IPS DF 4.7 (cell line): Measurements from ENCODE around the gene MT1X.

ENCODE experiments used
- DNase-seq: peaks from one replicate; pipeline ENCODE4 v3.0.0-alpha.2; 2013; ENCODE audit warnings: low spot score; ENCODE audit errors: extremely low read depth

Gene MT1X

DNA sequence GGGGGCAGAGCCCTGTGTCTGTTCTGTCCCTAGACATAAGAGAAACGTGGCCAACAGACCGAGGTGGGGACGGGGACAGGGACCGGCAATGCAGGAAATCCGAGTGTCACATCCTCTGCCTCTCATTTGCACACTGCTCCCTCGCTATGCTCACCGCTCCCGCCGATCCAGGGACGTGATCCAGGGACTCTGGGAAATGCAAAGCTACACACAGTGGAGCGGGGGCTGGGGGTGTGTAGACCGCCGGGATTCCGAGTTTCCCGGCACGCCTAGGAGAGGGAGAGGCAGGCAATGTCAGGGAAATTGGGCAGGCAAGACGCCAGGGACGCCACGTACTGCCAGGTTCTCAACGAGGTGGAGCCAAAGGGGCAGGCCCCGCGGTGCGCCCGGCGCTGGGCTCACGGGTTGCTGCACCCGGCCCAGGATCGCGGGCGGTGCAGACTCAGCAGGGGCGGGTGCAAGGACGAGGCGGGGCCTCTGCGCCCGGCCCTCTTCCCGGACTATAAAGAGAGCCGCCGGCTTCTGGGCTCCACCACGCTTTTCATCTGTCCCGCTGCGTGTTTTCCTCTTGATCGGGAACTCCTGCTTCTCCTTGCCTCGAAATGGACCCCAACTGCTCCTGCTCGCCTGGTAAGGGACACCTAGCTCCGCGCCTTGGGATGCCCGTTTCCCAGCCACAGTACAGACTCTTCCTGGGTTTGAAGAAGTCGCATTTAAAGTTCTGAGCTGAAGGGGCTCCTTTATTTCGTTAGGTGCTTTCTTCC lies at the start of gene MT1X:
TSS of gene MT1X (plus strand) at position 532 of the 764 bp plus-strand sequence. CDS start at position 603, 71 bp downstream.
- no peak for DNase-seq

DNA sequence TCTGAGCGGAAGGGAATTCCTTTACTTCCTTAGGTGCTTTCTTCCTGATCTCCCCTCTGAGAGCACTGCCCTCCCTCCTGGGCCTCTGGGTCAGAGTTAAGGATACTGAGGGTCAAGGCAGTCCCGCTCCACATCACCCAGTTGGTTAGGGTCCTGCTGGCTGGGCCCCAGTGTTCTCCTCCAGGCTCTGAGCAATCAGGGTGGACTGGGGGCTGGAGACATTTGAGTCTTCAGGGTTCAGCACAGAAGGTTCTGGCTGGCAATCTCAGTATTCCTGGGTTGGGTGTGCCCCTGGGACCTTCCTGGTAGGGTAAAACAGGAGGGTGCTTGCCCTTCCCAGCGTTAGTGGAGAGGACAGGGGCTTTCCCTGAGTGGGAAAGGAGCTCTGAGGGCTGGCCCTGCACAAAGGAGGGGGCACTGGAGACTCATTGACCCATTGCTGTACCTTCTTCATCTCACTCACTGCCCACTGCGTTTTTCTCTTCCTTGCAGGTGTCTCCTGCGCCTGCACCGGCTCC lies 49.4 kb upstream of the MT1X start:
- DNase-seq, result no peak

- DNase-seq, result no peak
Measured at GRCh38 chr16:56633535-56633934, 48.7 kb upstream of the MT1X start.

DNA sequence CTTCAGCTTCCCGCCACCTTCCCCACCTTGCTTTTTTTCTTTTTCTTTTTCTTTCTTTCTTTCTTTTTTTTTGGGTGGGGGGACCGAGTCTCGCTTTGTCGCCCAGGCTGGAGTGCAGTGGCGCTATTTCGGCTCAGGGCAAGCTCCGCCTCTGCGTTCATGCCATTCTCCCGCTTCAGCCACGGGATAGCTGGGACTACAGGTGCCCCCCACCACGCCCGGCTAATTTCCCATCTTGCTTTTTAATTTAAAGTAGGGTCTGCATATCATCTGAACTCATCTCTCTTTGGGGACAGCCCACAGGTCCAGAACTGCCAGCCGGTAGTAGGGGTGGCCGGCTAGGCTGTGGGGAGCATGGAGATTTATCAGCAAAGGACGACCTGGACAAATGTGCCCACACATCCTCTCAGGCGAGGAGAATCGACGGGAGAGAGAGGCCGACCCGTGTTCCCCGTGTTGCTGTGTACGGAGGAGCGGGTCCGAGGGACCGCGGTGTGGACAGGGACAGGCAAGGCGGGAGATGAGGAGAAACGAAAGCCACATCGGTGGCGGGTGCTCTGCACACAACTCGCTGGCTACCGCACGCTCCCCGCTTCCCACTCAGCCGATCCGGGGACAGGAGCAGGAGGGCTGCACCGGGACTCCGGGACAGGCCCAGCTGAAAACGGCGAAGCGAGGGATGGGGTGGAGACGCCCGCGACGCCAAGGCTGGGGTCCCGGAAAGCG lies 47.4 kb upstream of the MT1X start:
- no peak for DNase-seq

DNA sequence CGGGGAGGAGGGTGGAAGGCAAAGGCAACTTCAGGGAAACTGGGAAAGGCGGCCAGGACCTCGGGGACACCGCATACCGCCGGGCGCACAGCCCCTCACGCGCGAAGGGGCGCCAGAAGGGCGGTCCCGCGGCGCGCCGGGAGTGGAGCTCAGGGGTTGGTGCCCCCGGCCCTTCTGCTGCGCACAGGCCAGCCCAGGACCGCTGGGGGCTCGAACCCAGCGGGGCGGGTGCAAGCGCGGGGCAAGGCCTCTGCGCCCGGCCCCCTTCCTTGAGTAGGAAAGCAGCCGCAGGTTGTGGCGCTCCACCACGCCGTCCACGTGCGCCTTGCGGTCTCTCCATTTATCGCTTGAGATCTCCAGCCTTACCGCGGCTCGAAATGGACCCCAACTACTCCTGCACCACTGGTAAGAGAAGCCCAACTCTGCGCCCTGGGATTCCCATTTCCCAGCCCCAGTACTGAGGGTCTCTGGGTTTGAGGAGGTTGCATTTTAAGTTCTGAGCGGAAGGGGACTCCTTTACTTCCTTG lies 46.8 kb upstream of the MT1X start:
- no peak for DNase-seq

DNA sequence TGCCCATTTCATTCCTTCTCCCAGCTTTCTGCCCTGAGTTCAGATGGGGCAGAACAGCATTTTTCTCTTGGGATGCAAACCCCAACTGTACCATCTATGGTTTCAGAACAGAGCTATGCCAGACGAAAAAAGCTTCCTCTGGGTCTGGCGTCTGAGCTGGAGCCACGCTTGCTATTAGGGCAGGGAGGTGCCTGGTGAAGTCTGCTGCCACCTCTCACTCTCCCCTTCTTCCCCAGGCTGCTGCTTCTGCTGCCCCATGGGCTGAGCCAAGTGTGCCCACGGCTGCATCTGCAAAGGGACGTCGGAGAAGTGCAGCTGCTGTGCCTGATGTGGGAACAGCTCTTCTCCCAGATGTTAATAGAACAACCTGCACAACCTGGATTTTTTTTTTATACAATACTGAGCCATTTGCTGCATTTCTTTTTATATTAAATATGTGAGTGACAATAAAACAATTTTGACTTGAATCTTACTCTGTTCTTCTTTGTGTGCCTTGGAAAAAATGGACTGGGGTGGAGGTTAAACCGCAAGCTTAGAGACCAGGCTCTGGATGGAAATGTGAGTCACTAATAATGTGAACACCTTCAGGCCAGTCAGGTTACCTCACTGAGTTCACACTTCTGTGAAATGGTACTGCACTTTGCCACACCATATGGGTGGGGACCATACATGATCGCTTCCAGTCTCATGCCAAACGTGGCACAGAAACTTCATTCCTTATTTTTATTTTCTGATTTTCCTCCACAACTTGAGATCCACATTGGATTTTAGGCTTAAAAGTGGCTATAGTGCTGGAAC lies 45.5 kb upstream of the MT1X start:
- DNase-seq, result no peak

- DNase-seq, result no peak
Measured at GRCh38 chr16:56637814-56638750, 44.2 kb upstream of the MT1X start, which contains the start of gene MT1A. Gene MT1A (plus strand): TSS chr16:56638666. CDS start chr16:56638739, 73 bp downstream.

GRCh38 chr16:56639045-56639444 lies 43.2 kb upstream of the MT1X start:
- DNase-seq, result no peak

DNA sequence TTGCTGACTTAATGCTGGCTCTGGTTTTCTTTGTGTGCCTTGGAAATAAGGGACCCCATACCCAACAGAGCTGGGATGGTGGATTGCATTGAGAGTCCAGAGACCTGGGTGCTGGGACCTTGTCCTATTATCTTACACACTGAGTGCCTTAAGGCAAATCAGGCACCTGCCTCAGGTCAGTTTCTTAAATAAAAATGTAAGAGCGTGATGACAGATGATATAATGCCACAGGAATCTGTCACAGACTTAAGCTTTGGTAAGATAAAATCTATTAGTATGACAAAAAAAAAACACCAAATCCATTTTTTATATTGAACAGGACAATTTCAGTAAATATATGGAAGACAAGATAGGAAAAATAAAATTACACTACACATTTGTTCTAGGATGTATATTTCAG lies 42.2 kb upstream of the MT1X start:
- no peak for DNase-seq

DNA sequence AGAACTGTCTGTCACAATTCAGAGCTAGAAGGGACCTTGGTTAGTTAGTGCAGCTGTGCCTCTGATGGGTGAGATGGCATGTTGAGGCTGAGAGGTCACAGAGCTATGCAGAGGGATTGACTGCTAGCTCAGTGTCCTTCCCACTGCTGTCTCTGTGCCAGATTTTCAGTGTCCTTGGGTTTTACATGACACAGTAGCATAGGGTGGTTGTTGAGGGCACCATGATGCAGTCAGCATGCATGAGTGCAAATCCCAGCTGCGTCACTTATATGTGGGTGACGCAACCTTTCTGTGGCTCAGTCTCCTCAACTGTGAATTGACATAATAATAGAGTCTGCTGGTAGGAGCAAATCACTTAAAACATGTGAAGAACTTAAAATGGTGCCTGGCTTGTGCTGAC lies 41.1 kb upstream of the MT1X start:
- DNase-seq, result no peak

- DNase-seq, result no peak
Measured at GRCh38 chr16:56643080-56643778, 39.0 kb upstream of the MT1X start.

GRCh38 chr16:56643833-56644232 lies 38.4 kb upstream of the MT1X start:
- DNase-seq, result no peak

- DNase-seq, result no peak
Measured at GRCh38 chr16:56645311-56645710, 37.0 kb upstream of the MT1X start.

DNA sequence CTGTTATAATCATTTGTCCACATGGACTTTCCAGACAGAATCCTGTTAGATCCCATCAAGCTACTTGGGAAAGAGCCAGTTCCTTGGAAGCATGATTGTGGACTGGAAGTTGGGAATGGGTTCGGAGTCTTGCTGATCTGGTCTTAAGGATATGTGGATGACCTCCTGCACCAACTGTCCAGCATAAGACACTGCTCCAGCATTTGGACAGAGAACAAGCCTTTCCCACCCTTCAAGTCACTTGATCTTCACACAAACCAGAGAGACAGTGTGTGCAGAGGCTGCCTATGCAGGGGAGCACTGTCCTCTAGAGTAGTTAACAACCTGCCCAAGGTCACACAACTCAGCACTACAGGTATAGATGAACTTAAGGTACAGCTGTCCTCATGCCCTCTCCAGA lies 36.4 kb upstream of the MT1X start:
- DNase-seq, result no peak

DNA sequence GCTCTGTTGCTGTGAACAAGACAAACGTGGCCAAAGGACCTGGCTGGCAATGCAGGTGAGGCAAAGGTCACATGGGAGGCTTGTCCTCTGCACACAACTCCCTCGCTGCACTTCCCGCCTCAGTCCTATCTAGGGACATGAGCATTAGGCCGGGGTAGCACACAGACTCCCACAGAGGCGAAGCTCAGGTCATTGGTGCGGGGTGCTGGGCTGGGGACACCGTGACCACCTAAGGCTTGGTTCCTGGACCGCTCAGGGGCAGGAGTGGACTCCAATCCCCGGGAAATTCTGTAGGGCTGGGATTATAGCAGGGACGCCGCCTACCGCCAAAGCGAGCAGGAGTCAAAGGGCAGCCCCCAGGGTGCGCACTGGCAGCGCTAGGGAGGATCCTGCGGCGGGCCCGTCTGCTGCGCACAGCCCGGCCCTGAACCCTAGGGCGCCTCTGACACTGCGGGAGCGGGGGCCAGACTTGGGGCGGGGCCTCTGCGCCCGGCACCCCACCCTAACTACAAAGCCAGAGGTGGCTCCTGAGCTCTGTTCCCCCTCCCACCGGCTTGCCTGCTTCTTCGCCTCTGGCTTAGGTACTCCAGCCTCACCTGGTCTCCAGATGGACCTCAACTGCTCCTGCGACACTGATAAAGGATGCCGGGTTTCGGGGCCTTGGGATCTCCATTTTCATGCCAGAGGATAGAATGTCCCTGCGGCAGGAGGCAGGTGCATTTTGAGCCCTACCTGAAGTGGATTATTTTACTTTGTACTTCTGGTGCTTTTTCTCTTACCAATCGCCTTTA lies 34.4 kb upstream of the MT1X start:
- no peak for DNase-seq

GRCh38 chr16:56649271-56649670 lies 33.0 kb upstream of the MT1X start:
- no peak for DNase-seq

- no peak for DNase-seq
Measured at GRCh38 chr16:56649820-56650219, 32.5 kb upstream of the MT1X start.

DNA sequence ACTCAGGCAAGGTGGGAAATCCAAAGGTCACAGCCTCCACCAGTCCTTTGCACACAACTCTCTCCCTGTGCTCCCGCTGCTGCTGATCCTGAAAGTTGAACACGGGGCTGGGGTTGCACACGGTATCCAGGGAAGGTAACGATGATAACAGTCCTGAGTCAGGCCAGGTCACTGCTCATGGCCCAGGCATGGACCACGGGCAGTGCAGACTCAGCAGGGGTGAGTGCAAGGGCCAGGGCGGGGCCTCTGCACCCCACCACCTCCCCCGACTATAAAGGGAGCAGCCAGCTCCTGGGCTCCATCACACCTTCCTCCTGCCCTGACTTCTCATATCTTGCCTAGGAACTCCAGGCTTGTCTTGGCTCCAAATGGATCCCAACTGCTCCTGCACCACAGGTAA lies 30.7 kb upstream of the MT1X start, which contains the start of gene MT1B:
TSS of gene MT1B (plus strand) at position 301 of the 400 bp plus-strand sequence. CDS start at position 369, 68 bp downstream.
- no peak for DNase-seq

DNA sequence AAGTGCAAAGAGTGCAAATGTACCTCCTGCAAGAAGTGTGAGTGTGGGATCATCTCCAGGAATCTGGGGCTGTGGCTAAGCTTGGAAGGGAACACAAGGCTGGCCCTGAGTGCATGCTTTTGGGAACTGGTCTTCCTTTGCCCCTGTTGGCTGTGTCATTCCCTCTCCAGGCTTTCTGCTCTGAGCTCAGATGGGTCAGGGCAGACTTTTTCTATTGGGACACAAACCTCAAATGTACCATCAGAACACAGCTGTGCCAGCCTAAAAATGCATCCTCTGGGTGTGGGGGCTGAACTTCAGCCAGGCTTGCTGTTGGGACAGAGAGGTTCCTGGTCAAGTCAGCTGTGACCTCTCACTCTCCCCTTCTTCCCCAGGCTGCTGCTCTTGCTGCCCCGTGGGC lies 29.7 kb upstream of the MT1X start:
- DNase-seq, result no peak
